Left lung (tissue), 10 donors: ENCODE data around the gene CDX2. TPM values are rescaled to one million over a fixed set of nuclear protein-coding genes. Genes with fewer than 3 reads are reported as not detected.

Experiments
- ATAC-seq: fragments of 200-7000 bp; cut with Tn5 transposase; one replicate; pipeline ENCODE4 v1.9.1; 2020; ENCODE audit warnings: moderate library complexity
- DNase-seq, 4 donors: peaks; one replicate each; pipeline ENCODE4 v3.0.0-alpha.2; 2013 to 2020
- H3K27ac ChIP-seq, 2 donors: fragments of 200-600 bp; sonication (generic) in 1 of 2; one replicate each; pipeline versions ENCODE4 v1.5.0 to v1.8.0; 2020 to 2021
- H3K27me3 ChIP-seq, 2 donors: fragments of 200-600 bp; sonication (generic) in 1 of 2; one replicate each; pipeline versions ENCODE4 v1.5.0 to v1.8.0; 2020 to 2021
- H3K36me3 ChIP-seq, 2 donors: fragments of 200-600 bp; sonication (generic) in 1 of 2; one replicate each; pipeline versions ENCODE4 v1.5.0 to v1.8.0; 2020 to 2021
- H3K4me1 ChIP-seq, 2 donors: fragments of 200-600 bp; one replicate each; pipeline ENCODE4 v1.8.0; 2021
- H3K4me3 ChIP-seq, 2 donors: fragments of 200-600 bp; sonication (generic) in 1 of 2; one replicate each; pipeline versions ENCODE4 v1.5.0 to v1.8.0; 2020 to 2021; ENCODE audit warnings: mild to moderate bottlenecking in 1 of 2
- H3K9me3 ChIP-seq, 2 donors: fragments of 200-600 bp; sonication (generic) in 1 of 2; one replicate each; pipeline versions ENCODE4 v1.5.0 to v1.8.0; 2020 to 2021
- CTCF ChIP-seq, 2 donors: fragments of 200-600 bp; sonication (generic) in 1 of 2; IDR thresholded peaks; one replicate each; pipeline versions ENCODE4 v1.5.0 to v1.8.0; 2021; ENCODE audit warnings: antibody characterized with exemption in 2 of 2
- intact Hi-C, 2 donors: fragments of 100-400 bp; cut with DNase I; formaldehyde crosslinking; loops; one replicate each; pipeline versions ENCODE4 v1.11.2 to v1.14.2; 2022
- polyA plus RNA-seq, 6 donors: library from polyadenylated mRNA; unstranded; fragments of 120-200 nt; gene quantifications; one replicate each; pipeline ENCODE4 v1.2.1, GENCODE V29; 2013; ENCODE audit not compliant: insufficient read length in 6 of 6
- total RNA-seq, 2 donors: library from RNA; stranded (reverse); fragmentation: NEBNext Ultra II Directional; extraction: Animal tissue kit (Norgen Biotek cat#: 25700); gene quantifications; one replicate each; pipeline ENCODE4 v1.2.1, GENCODE V29; 2021
- donor health status: DM: no; HTN: yes; CAD: no.
- donor health status: DM: no; HTN: no; CAD: no.

Gene CDX2
- total and polyA plus RNA-seq, 8 donors, result not detected

- Histone ChIP-seq H3K4me3 (no peak overlapping the region), H3K9me3 (no peaks in the 10 kb centered on the region), H3K27me3 (peaks cover 96 to 100% of the 10 kb centered on the region in 2 donors), H3K27ac (no peak overlapping the region), H3K36me3 (no peaks in the 10 kb centered on the region), H3K4me1 (peaks cover 13 to 34% of the 10 kb centered on the region in 2 donors)
- ATAC-seq, result no peak
- no peak for TF ChIP-seq CTCF (IDR thresholded peaks at IDR 0.05)
- intact Hi-C loops, result no loop called here
- DNase-seq, result no peak
Measured at GRCh38 chr13:27962982-27963381, 6.1 kb downstream of the CDX2 start.

GRCh38 chr13:27962128-27962841, 6.8 kb downstream of the CDX2 start:
- H3K27me3 ChIP-seq, result peaks cover 96 to 100% of the 10 kb centered on the region in 2 donors

GRCh38 chr13:27961227-27962085, 7.7 kb downstream of the CDX2 start:
- peaks cover 96 to 100% of the 10 kb centered on the region in 2 donors for H3K27me3 ChIP-seq
- ATAC-seq, result no peak
- intact Hi-C loops, result no loop called here
- H3K36me3 ChIP-seq, result no peaks in the 10 kb centered on the region
- H3K4me1 ChIP-seq, result peaks cover 13 to 24% of the 10 kb centered on the region in 2 donors
- DNase-seq, result no peak
- H3K9me3 ChIP-seq, result no peaks in the 10 kb centered on the region
- H3K27ac ChIP-seq, result no peak overlapping the region
- H3K4me3 ChIP-seq, result peak overlapping the region; percentile 7 to 27
- TF ChIP-seq CTCF (IDR thresholded peaks at IDR 0.05), result no peak

More at GRCh38 chr13:27962128-27962841, 6.8 kb downstream of the CDX2 start:
- ATAC-seq, result no peak
- intact Hi-C loops, result no loop called here
- Histone ChIP-seq H3K36me3 (no peaks in the 10 kb centered on the region), H3K9me3 (no peaks in the 10 kb centered on the region), H3K27ac (no peak overlapping the region), H3K4me1 (peaks cover 13 to 27% of the 10 kb centered on the region in 2 donors), H3K4me3 (no peak overlapping the region)
- no peak for TF ChIP-seq CTCF (IDR thresholded peaks at IDR 0.05)
- DNase-seq, result no peak

GRCh38 chr13:27960362-27961226, 8.5 kb downstream of the CDX2 start:
- H3K4me1 ChIP-seq, result peaks cover 13 to 21% of the 10 kb centered on the region in 2 donors
- peak in 1 of 2 donors; percentile 11 for TF ChIP-seq CTCF (IDR thresholded peaks at IDR 0.05)
- H3K27ac ChIP-seq, result no peak overlapping the region
- no peaks in the 10 kb centered on the region for H3K36me3 ChIP-seq
- ATAC-seq (peak; percentile 96), DNase-seq (peak in 3 of 4 donors; percentile 26 to 83 (median 77))
- no peaks in the 10 kb centered on the region for H3K9me3 ChIP-seq
- intact Hi-C loops, result no loop called here
- peak overlapping the region; percentile 7 to 27 for H3K4me3 ChIP-seq
- peaks cover 96 to 100% of the 10 kb centered on the region in 2 donors for H3K27me3 ChIP-seq
